RWPE1 (cell line): Measurements from ENCODE around the gene PBX3.
A peak's percentile ranks its signal among the peaks of the same experiment; 100 is the strongest.

Experiments used
- CTCF ChIA-PET: fragments of 350-600 bp; sonication (Branson Sonifier 250); formaldehyde crosslinking; extraction: SDS; loops from one replicate; lab custom pipeline; 2021; lab: Yijun Ruan, JAX
- POLR2A ChIA-PET: fragments of 400-600 bp; formaldehyde crosslinking; extraction: SDS; loops from one replicate; lab custom pipeline; 2020; ENCODE audit warnings: antibody characterized with exemption; ENCODE audit not compliant: low non-redundant PET; lab: Yijun Ruan, JAX
- DNase-seq: peaks from one replicate; pipeline ENCODE4 v3.0.0; 2012; ENCODE audit warnings: low spot score
- H3K27ac ChIP-seq: fragments of 450-650 bp; 2 replicates; pipeline ENCODE4 v1.5.1; 2017
- TF ChIP-seq, protein P1 (sequence below): fragments of 450-650 bp; conservative IDR thresholded peaks from 2 replicates; pipeline ENCODE4 v1.5.1; 2017; ENCODE audit warnings: low read depth, mild to moderate bottlenecking

PBX3 gene

DNA sequence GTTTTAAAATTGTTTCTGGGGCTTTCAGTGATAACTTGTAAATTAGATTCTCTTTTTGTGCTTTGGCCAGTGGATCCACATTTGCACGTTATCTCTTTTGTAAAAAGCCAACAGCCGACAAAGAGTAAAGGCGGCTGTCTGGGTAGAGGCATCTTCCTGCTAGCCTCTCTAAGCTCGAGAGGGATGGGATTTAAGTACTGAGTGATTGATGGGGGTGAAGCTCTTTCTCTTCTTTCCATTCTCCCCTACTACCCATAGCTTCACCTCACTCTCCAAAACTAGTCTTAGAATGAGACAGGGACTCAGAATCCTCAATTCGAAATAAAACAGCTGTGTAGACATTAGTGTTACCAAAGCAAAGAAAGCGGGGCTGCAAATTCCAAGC, 3.4 kb downstream of the PBX3 start:
- CTCF ChIA-PET: no interaction called here
- TF ChIP-seq, protein P1, sequence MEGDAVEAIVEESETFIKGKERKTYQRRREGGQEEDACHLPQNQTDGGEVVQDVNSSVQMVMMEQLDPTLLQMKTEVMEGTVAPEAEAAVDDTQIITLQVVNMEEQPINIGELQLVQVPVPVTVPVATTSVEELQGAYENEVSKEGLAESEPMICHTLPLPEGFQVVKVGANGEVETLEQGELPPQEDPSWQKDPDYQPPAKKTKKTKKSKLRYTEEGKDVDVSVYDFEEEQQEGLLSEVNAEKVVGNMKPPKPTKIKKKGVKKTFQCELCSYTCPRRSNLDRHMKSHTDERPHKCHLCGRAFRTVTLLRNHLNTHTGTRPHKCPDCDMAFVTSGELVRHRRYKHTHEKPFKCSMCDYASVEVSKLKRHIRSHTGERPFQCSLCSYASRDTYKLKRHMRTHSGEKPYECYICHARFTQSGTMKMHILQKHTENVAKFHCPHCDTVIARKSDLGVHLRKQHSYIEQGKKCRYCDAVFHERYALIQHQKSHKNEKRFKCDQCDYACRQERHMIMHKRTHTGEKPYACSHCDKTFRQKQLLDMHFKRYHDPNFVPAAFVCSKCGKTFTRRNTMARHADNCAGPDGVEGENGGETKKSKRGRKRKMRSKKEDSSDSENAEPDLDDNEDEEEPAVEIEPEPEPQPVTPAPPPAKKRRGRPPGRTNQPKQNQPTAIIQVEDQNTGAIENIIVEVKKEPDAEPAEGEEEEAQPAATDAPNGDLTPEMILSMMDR: no peak
- POLR2A ChIA-PET: interaction anchor here (0.8 kb wide), 1 partner anchor 44 kb away, joined by 3 read pairs; no protein-coding TSS in a partner anchor
- peak; percentile 35 for DNase-seq
- H3K27ac ChIP-seq: no peak overlapping the region

- TF ChIP-seq, protein P1: no peak
- no peak overlapping the region for H3K27ac ChIP-seq
- DNase-seq: no peak
- CTCF ChIA-PET: interaction anchor here (0.5 to 0.6 kb wide), 2 partner anchors 31 to 92 kb away, joined by 4 to 5 read pairs; no protein-coding TSS in a partner anchor
- POLR2A ChIA-PET: no interaction called here
Measured at GRCh38 chr9:125752070-125752628, 5.0 kb downstream of the PBX3 start.

- CTCF ChIA-PET: interaction anchor here (0.8 kb wide), 1 partner anchor 40 kb away, joined by 3 read pairs; no protein-coding TSS in a partner anchor
- POLR2A ChIA-PET: no interaction called here
Measured at GRCh38 chr9:125754096-125754495, 6.9 kb downstream of the PBX3 start.

GRCh38 chr9:125755340-125755739, 8.2 kb downstream of the PBX3 start:
- POLR2A ChIA-PET: no interaction called here

More at GRCh38 chr9:125754096-125754495, 6.9 kb downstream of the PBX3 start:
- DNase-seq: no peak
- TF ChIP-seq, protein P1: no peak
- H3K27ac ChIP-seq: no peak overlapping the region

GRCh38 chr9:125756518-125756917, 9.3 kb downstream of the PBX3 start:
- TF ChIP-seq, protein P1: no peak
- DNase-seq: no peak
- ChIA-PET POLR2A (no interaction called here), CTCF (interaction anchor here (0.7 to 1.0 kb wide), 4 partner anchors 38 to 980 kb away, joined by 3 read pairs; partner anchors contain the start of gene OLFML2A)
- no peak overlapping the region for H3K27ac ChIP-seq

More at GRCh38 chr9:125755340-125755739, 8.2 kb downstream of the PBX3 start:
- no peak overlapping the region for H3K27ac ChIP-seq
- DNase-seq: no peak
- TF ChIP-seq, protein P1: no peak
- CTCF ChIA-PET: no interaction called here

DNA sequence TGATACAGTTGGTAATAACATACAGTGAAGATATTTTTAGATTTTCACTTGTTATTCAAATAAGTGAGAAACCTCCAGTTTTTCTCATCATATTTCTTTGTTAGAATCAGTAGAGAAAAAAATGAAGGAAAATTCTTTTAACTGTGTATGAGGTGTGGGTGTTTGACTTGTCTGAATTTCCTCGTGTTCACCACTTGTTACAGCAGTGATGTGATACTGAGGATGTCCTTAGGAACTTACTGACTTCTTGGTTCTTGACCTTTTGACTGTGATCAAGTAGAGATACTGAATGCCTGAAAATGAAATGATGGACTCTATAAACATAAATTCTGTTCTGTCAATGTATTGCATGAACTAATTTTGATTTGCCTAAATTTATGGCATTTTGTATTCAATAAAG, 10.7 kb downstream of the PBX3 start:
- H3K27ac ChIP-seq: no peak overlapping the region
- DNase-seq: no peak
- CTCF ChIA-PET: no interaction called here
- TF ChIP-seq, protein P1: no peak
- POLR2A ChIA-PET: no interaction called here
